ENCODE results near the gene LDLRAD4.

LDLRAD4 gene

GRCh38 chr18:13640266-13640860 lies 421.8 kb downstream of the LDLRAD4 start:
- Histone ChIP-seq H3K9me3 (ENCODE audit: low read depth, low read length) (no peaks in the 10 kb centered on the region), H3K9ac (ENCODE audit: insufficient read length) (no peak overlapping the region), H3K27ac (no peak overlapping the region), H3K36me3 (ENCODE audit: insufficient read depth, low read length) (no peaks in the 10 kb centered on the region), H3K4me3 (no peak overlapping the region)
- DNase-seq (ENCODE audit: low read depth, low spot score): no peak
- TF ChIP-seq FOXP2 (optimal IDR thresholded peaks at IDR 0.05; ENCODE audit: control extremely low read depth, extremely low read length, insufficient read depth): no peak

- TF ChIP-seq FOXP2 (optimal IDR thresholded peaks at IDR 0.05; ENCODE audit: control extremely low read depth, extremely low read length, insufficient read depth) (no peak), POLR2AphosphoS5 (IDR thresholded peaks at IDR 0.05; ENCODE audit: borderline replicate concordance, low read depth, low read length) (no peak), EZH2 (IDR thresholded peaks at IDR 0.05) (no peak)
- H3K4me3 ChIP-seq: no peak overlapping the region
- no peak overlapping the region for H3K27ac ChIP-seq
- no peaks in the 10 kb centered on the region for H3K9me3 ChIP-seq (ENCODE audit: low read depth, low read length)
- no peak for DNase-seq (ENCODE audit: low read depth, low spot score)
- no peaks in the 10 kb centered on the region for H3K36me3 ChIP-seq (ENCODE audit: insufficient read depth, low read length)
- no peak overlapping the region for H3K9ac ChIP-seq (ENCODE audit: insufficient read length)
Measured at GRCh38 chr18:13641551-13642439, 423.2 kb downstream of the LDLRAD4 start.

GRCh38 chr18:13642440-13642827 lies 423.9 kb downstream of the LDLRAD4 start:
- no peak for DNase-seq (ENCODE audit: low read depth, low spot score)
- H3K27ac ChIP-seq: no peak overlapping the region
- no peak overlapping the region for H3K4me3 ChIP-seq
- no peaks in the 10 kb centered on the region for H3K9me3 ChIP-seq (ENCODE audit: low read depth, low read length)
- no peaks in the 10 kb centered on the region for H3K36me3 ChIP-seq (ENCODE audit: insufficient read depth, low read length)
- no peak for TF ChIP-seq EZH2 (IDR thresholded peaks at IDR 0.05)
- no peak for TF ChIP-seq FOXP2 (optimal IDR thresholded peaks at IDR 0.05; ENCODE audit: control extremely low read depth, extremely low read length, insufficient read depth)
- TF ChIP-seq POLR2AphosphoS5 (IDR thresholded peaks at IDR 0.05; ENCODE audit: borderline replicate concordance, low read depth, low read length): no peak
- H3K9ac ChIP-seq (ENCODE audit: insufficient read length): no peak overlapping the region

GRCh38 chr18:13643261-13643751 lies 424.7 kb downstream of the LDLRAD4 start:
- Histone ChIP-seq H3K36me3 (ENCODE audit: insufficient read depth, low read length) (no peaks in the 10 kb centered on the region), H3K9me3 (ENCODE audit: low read depth, low read length) (no peaks in the 10 kb centered on the region), H3K4me3 (no peak overlapping the region), H3K9ac (ENCODE audit: insufficient read length) (no peak overlapping the region), H3K27ac (no peak overlapping the region)
- TF ChIP-seq FOXP2 (optimal IDR thresholded peaks at IDR 0.05; ENCODE audit: control extremely low read depth, extremely low read length, insufficient read depth) (no peak), EZH2 (IDR thresholded peaks at IDR 0.05) (no peak), POLR2AphosphoS5 (IDR thresholded peaks at IDR 0.05; ENCODE audit: borderline replicate concordance, low read depth, low read length) (no peak)
- no peak for DNase-seq (ENCODE audit: low read depth, low spot score)

GRCh38 chr18:13645093-13645492 lies 426.5 kb downstream of the LDLRAD4 start:
- no peak overlapping the region for H3K4me3 ChIP-seq
- H3K9ac ChIP-seq (ENCODE audit: insufficient read length): no peak overlapping the region
- no peak overlapping the region for H3K27ac ChIP-seq
- no peak for DNase-seq (ENCODE audit: low read depth, low spot score)
- no peaks in the 10 kb centered on the region for H3K9me3 ChIP-seq (ENCODE audit: low read depth, low read length)
- no peaks in the 10 kb centered on the region for H3K36me3 ChIP-seq (ENCODE audit: insufficient read depth, low read length)
- TF ChIP-seq POLR2AphosphoS5 (IDR thresholded peaks at IDR 0.05; ENCODE audit: borderline replicate concordance, low read depth, low read length) (no peak), EZH2 (IDR thresholded peaks at IDR 0.05) (no peak), FOXP2 (optimal IDR thresholded peaks at IDR 0.05; ENCODE audit: control extremely low read depth, extremely low read length, insufficient read depth) (no peak)

GRCh38 chr18:13646633-13647032 lies 428.1 kb downstream of the LDLRAD4 start:
- H3K4me3 ChIP-seq: no peak overlapping the region
- no peak for TF ChIP-seq FOXP2 (optimal IDR thresholded peaks at IDR 0.05; ENCODE audit: control extremely low read depth, extremely low read length, insufficient read depth)
- TF ChIP-seq EZH2 (IDR thresholded peaks at IDR 0.05): no peak
- TF ChIP-seq POLR2AphosphoS5 (IDR thresholded peaks at IDR 0.05; ENCODE audit: borderline replicate concordance, low read depth, low read length): no peak
- H3K9me3 ChIP-seq (ENCODE audit: low read depth, low read length): no peaks in the 10 kb centered on the region
- H3K36me3 ChIP-seq (ENCODE audit: insufficient read depth, low read length): no peaks in the 10 kb centered on the region
- H3K27ac ChIP-seq: no peak overlapping the region
- no peak for DNase-seq (ENCODE audit: low read depth, low spot score)
- H3K9ac ChIP-seq (ENCODE audit: insufficient read length): no peak overlapping the region

GRCh38 chr18:13647761-13648160 lies 429.2 kb downstream of the LDLRAD4 start:
- H3K27ac ChIP-seq: no peak overlapping the region
- no peaks in the 10 kb centered on the region for H3K36me3 ChIP-seq (ENCODE audit: insufficient read depth, low read length)
- no peak overlapping the region for H3K9ac ChIP-seq (ENCODE audit: insufficient read length)
- TF ChIP-seq FOXP2 (optimal IDR thresholded peaks at IDR 0.05; ENCODE audit: control extremely low read depth, extremely low read length, insufficient read depth): no peak
- H3K9me3 ChIP-seq (ENCODE audit: low read depth, low read length): no peaks in the 10 kb centered on the region
- DNase-seq (ENCODE audit: low read depth, low spot score): no peak
- H3K4me3 ChIP-seq: no peak overlapping the region

GRCh38 chr18:13649397-13650390 lies 431.1 kb downstream of the LDLRAD4 start:
- DNase-seq (ENCODE audit: low read depth, low spot score): no peak
- no peaks in the 10 kb centered on the region for H3K9me3 ChIP-seq (ENCODE audit: low read depth, low read length)
- no peak overlapping the region for H3K9ac ChIP-seq (ENCODE audit: insufficient read length)
- TF ChIP-seq FOXP2 (optimal IDR thresholded peaks at IDR 0.05; ENCODE audit: control extremely low read depth, extremely low read length, insufficient read depth): no peak
- no peak for TF ChIP-seq POLR2AphosphoS5 (IDR thresholded peaks at IDR 0.05; ENCODE audit: borderline replicate concordance, low read depth, low read length)
- TF ChIP-seq EZH2 (IDR thresholded peaks at IDR 0.05): no peak
- no peaks in the 10 kb centered on the region for H3K36me3 ChIP-seq (ENCODE audit: insufficient read depth, low read length)
- H3K27ac ChIP-seq: no peak overlapping the region
- no peak overlapping the region for H3K4me3 ChIP-seq

Measured in SK-N-MC (cell line).